HG03159 (cell line): ENCODE results near the gene TRABD2A.

Source experiments
- ATAC-seq: cut with Tn5 transposase; IDR thresholded peaks from one replicate; pipeline ENCODE4 v1.9.1; 2021; ENCODE audit warnings: mild to moderate bottlenecking, moderate library complexity; ENCODE audit not compliant: unreplicated experiment

Gene TRABD2A

GRCh38 chr2:84856787-84857186, 24.1 kb downstream of the TRABD2A start:
- ATAC-seq = peak; percentile 85

GRCh38 chr2:84855731-84856130, 25.2 kb downstream of the TRABD2A start:
- ATAC-seq = no peak

DNA sequence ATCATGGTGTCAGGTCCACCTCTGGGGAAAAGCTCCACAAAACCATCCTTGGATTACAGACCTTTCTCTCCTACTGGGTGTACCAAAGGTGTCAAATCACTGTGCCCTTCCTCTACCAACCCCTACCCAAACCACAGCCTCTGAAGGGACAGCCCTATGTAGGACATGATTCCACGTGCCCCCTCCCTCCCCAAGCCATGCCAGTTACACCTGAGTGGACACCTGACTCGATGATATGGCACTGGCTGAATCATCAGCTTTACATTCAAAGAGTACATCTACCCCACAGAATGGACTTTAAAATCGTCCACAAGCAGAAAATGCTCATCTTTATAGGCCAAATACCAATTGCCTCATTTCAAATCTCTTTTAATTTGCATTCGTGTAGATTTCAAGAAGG, 26.0 kb downstream of the TRABD2A start:
- no peak for ATAC-seq

GRCh38 chr2:84851876-84852275, 29.0 kb downstream of the TRABD2A start:
- ATAC-seq = no peak

GRCh38 chr2:84850471-84850870, 30.4 kb downstream of the TRABD2A start:
- ATAC-seq = no peak

DNA sequence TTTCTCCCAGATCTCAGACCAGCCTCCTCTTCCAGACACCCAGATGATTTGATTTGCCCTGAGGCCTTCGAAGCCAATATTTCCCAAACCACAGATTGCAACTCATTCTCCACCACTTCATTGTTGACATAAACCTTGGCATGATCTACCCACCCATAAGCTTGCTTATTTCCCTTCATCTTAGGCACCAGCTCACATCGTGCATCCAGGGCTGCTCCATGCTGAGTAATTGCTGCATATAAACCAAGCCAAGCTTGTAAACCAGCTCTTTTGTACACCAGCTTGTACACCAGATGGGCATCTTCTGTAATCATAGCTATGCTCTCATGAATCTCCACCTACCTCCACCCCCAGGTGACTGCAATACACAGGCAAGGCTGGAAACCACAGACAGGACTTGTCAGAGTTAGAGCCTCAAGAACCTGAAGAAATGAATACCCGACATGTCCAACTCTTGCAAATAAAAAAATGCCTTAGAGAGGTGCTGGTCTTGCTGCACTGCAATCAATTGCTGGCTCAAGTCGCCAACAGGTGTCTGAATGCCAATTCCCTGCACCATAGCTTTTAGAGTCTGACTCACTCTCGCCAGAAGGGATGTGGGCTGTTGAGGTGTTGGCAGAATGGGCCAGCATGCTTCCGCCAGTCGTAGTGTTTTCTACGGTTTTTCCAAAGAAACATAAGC, 31.5 kb downstream of the TRABD2A start:
- ATAC-seq = no peak

DNA sequence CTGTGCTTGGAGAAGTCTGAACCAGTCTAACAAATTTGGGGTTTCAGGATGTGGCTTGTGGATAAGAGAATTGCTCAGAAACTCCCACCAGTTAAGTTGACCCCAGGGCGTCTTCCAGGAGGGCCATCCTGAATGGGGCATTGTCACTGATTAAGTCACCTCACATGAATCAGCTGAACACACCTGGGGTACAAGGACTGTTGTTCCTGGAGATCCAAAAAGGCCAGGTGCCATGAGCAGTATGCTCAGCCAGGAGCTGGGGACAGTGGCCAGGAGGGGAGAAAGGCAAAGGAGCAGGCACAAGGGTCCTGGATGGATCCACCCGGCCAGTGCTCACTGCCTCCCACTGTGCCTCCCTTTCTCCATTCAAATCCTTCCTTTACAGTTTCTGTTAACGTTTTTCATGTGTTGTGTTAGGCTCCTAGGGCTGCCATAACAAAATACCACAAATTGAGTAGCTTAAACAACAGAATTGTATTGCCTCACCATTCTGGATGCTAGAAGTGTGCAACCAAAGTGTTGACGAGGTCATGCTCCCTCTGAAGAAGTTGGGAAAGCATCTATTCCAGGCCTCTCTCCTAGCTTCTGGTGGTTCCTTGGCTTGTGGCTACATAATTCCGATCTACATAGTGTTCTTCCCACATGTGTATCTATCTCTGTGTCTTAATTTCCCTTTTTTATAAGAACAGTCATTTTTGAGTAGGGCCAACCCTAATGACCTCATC, 33.4 kb downstream of the TRABD2A start:
- no peak for ATAC-seq

- no peak for ATAC-seq
Measured at GRCh38 chr2:84846741-84847142, 34.1 kb downstream of the TRABD2A start.

DNA sequence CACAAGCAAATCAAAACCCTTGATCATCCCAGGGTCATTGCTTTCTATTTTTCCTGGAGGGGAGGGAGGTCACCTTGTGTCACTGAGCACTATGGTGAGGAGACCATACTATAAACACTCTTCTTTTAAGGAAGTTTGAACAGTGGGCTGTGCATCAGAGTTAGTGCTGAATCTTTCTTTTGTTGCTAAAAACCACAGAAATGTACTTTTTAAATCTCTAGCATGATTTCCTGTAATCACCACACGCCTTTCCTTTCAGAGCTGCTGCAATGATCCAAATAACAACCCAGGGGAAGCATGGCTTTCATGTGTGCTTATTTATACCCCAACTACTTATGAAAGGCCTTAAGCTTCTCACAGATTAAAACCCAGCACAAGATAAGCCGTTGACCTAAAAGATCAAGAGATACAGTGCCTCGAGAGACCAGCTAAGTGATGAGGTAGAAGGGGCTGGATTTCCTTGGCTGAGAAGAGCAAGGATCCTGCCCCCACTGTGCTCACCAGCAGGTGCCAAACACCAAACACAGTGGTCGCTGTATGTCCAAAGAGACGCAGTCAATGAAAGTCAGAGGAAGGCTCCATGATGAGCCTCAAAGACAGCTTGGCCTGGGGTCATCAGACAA, 34.7 kb downstream of the TRABD2A start:
- ATAC-seq = peak; percentile 52

DNA sequence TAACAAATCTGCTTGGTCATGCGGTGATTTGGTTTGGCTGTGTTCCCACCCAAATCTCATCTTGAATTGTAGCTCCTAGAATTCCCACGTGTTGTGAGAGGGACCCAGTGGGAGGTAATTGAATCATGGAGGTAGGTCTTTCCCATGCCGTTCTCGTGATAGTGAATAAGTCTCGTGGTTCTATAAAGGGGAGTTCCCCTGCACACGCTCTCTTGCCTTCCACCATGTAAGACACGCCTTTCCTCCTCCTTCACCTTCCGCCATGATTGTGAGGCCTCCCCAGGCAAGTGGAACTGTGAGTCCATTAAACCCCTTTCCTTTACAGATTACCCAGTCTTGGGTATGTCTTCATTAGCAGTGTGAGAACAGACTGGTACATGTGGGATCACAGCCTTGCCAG, 36.7 kb downstream of the TRABD2A start:
- ATAC-seq = no peak

- ATAC-seq = no peak
Measured at GRCh38 chr2:84841577-84841976, 39.3 kb downstream of the TRABD2A start.

DNA sequence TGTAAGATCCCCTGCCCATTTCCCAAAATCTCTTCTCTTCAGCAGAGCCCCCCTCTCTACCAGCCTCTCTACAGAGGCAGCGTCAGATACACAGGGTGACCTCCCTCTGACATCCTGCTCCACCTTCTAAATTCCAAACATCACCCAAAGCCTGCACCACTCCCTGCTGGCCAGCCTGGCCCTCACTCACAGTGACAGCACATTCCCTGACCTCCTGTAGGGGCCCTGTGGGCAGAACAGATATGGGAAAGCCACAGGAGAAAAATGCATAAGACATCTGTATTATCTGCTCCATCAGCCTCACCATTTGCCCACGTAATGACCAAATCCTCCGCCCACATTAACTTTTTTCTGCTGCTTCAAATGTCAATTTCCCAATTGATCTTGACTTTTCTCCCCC, 40.6 kb downstream of the TRABD2A start:
- no peak for ATAC-seq

GRCh38 chr2:84839851-84840250, 41.0 kb downstream of the TRABD2A start:
- ATAC-seq = no peak

GRCh38 chr2:84838434-84839145, 42.3 kb downstream of the TRABD2A start:
- no peak for ATAC-seq

DNA sequence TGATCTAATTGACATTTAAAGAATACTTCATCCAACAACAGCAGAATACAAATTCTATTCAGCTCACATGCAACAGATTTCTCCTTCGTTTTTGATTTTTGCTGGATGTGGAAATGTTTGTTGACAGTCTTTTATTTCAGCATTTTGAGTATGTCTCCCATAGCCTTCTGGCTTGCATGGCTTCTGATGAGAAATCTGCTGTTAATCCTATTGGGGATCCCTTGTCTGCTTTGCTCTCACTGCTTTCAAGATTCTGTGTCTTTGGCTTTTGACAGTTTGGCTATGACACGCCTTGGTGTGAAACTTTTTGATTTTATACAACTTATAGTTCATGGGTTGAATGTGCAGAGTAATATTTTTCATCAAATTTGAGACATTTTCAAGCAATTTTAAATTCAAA, 44.7 kb downstream of the TRABD2A start:
- ATAC-seq = no peak

DNA sequence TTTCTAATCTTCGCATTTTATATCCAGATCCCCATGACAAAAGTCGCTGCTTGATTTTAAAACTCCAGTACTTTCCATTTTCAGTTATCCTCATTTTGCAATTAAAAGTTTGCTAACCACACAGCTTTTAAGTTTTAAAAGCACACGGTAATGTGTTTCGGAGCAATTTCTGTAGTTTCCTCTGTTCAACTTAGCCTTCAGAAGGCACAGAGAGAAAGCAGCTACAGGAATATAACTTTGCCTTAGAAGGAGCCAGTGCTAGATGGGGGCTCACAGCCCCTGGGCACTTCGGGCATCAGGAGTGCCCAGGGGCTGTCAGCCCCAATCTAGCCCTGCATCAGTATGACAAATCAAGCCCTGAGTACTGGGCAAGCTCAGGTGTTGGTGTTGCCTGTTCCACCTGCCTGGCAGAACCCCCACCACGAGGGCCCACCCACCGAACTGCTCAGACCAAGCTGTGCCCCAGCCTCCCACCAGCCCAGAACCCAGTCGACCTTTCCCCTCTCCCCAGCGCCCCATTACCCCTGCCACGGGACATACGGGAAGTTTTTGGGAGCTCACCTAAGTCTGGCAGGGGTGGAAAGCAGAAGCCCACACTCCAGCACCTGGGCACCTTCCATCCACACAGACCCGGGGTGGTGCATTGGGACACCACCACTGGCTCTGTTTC, 47.3 kb downstream of the TRABD2A start:
- no peak for ATAC-seq

DNA sequence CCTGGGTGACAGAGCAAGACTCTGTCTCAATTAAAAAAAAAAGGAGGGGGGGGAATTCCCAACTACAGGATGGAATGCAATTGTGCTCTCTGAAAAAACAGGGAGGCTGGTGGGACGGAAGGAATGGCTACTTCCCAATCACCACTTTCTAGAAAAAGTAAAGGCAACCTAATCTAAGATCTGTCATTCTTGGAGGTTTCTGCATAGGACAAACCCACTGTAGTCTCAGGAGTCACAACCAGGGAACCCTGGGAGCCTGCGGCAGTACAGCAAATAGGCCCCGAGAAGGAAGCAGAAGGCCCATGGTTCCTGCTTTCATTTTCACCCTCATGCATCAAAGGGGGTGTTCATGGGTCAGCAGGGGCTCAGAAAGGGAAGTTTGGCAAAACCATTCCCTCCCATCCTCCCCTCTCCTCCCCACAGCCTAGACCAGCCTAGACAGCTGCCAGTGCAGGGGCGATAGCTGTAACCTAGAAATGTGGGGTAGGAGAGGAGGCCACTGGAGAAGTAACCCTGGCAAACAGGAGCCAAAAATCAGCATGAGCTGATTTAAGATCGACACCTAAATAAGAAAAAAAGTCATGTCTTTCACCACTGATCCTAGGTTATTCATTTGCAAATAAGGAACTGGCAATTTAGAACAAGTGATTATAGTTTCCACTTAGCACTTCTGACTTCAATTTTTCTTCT, 48.0 kb downstream of the TRABD2A start:
- ATAC-seq = peak; percentile 83

DNA sequence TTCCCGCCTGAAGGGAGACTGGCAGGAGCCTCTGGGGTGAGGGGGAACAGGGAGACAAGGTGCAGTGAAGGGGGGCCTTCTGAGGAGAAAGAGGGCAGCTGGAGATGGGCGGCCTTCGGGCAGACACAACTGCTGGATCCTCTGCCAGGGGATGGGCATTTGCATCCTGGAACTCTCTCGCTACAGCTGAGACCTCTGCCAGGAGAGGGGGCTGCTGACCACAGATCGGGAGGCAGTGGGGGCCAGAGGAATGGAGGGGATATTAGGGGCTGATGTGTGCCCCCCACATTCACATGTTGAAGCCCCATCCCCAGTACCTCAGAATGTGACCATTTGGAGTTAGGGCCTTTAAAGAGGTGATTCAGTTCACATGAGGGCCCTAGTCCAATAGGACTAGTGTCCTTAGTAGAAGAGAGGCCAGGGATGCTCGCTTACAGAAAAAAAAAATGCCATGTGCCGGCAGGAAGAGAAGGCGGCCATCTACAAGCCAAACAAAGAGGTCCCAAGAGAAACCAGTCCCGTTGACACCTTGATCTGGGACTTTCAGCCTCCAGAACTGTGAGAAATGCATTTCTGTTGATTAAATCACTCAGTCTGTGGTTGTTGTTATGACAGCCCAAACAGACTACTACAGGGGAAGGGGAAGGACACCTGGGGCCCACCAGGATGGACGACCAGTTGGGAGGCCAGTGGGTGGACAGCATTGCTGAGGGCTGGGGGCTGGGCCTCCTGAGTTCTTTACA, 50.0 kb downstream of the TRABD2A start:
- ATAC-seq = no peak

- ATAC-seq = no peak
Measured at GRCh38 chr2:84830095-84830494, 50.8 kb downstream of the TRABD2A start.

DNA sequence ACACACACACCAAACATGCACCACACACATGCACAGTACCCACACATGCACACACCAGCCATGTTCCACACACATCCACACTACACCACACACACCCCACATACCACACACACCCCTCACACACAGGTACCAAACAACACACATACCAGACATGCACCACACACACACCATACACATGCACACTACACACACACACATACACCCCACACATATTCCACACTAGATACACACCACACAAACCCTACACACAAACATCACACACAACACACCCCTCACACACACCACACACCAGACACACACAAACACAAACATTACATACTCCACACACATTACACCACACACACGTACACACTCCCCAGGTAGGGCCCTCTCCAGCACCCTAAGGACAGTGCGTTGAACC, 51.2 kb downstream of the TRABD2A start:
- no peak for ATAC-seq
